ENCODE data around the gene RPN1. TPM values are rescaled to one million over a fixed set of nuclear protein-coding genes. Genes with fewer than 3 reads are reported as not detected.
A peak's percentile ranks its signal among the peaks of the same experiment; 100 is the strongest.

RPN1 gene
- total RNA-seq, 2 experiments from 2014 or later = 123 to 149 TPM

GRCh38 chr3:128648940-128649663 is 1.5 kb downstream of the RPN1 start:
- H2AFZ ChIP-seq (ENCODE audit: low read length) = no peak overlapping the region
- H3K9me2 ChIP-seq (ENCODE audit: insufficient read depth, low read length) = no peaks in the 10 kb centered on the region
- ChIA-PET CTCF (ENCODE audit: unreplicated experiment) (interaction anchor here (0.8 kb wide), 1 partner anchor 31 kb away, joined by 3 read pairs; no protein-coding TSS in a partner anchor), POLR2A (interaction anchor here (1.0 kb wide), 2 partner anchors 9 to 19 kb away, joined by 3 to 9 read pairs; no protein-coding TSS in a partner anchor)
- H3K4me3 ChIP-seq (ENCODE audit: low read depth, low read length, poor library complexity, severe bottlenecking) = peak overlapping the region; percentile 98
- peaks cover 31% of the 10 kb centered on the region for H3K36me3 ChIP-seq (ENCODE audit: insufficient read depth, low read length)
- H4K20me1 ChIP-seq (ENCODE audit: insufficient read depth, low read length) = peaks cover 17% of the 10 kb centered on the region
- peaks cover 5% of the 10 kb centered on the region; the same call in 1 of the 2 replicates for H3K9me3 ChIP-seq (ENCODE audit: low read length)
- intact Hi-C loops (cut with micrococcal nuclease; ENCODE audit: unreplicated experiment) = no loop called here
- no peak overlapping the region for H3K27ac ChIP-seq (ENCODE audit: low read depth, low read length, poor library complexity, severe bottlenecking)
- TF ChIP-seq CTCF (conservative IDR thresholded peaks at IDR 0.05; ENCODE audit: low read length) (no peak), EZH2phosphoT487 (IDR thresholded peaks at IDR 0.05; ENCODE audit: borderline replicate concordance, low read depth, low read length) (no peak)
- peaks cover 12% of the 10 kb centered on the region for H3K4me1 ChIP-seq (ENCODE audit: insufficient read depth, low read length, poor library complexity, severe bottlenecking)
- TSS peak; percentile 72 for BruUV-seq (replicated peaks)
- DNase-seq (ENCODE audit: low spot score) = no peak
- H3K79me2 ChIP-seq (ENCODE audit: insufficient read depth, low read depth, low read length) = peaks cover 65% of the 10 kb centered on the region
- peak overlapping the region; percentile 98 for H3K4me2 ChIP-seq (ENCODE audit: low read length)

GRCh38 chr3:128648402-128648801 is 2.2 kb downstream of the RPN1 start:
- peaks cover 38% of the 10 kb centered on the region for H3K36me3 ChIP-seq (ENCODE audit: insufficient read depth, low read length)
- peak overlapping the region; percentile 98 for H3K4me2 ChIP-seq (ENCODE audit: low read length)
- H3K9me3 ChIP-seq (ENCODE audit: low read length) = peaks cover 5% of the 10 kb centered on the region; the same call in 1 of the 2 replicates
- no peaks in the 10 kb centered on the region for H3K9me2 ChIP-seq (ENCODE audit: insufficient read depth, low read length)
- ChIA-PET CTCF (ENCODE audit: unreplicated experiment) (interaction anchor here (0.8 kb wide), 1 partner anchor 32 kb away, joined by 3 read pairs; no protein-coding TSS in a partner anchor), POLR2A (interaction anchor here (1.0 kb wide), 1 partner anchor 18 kb away, joined by 3 read pairs; no protein-coding TSS in a partner anchor)
- intact Hi-C loops (cut with micrococcal nuclease; ENCODE audit: unreplicated experiment) = no loop called here
- H3K4me3 ChIP-seq (ENCODE audit: low read depth, low read length, poor library complexity, severe bottlenecking) = peak overlapping the region; percentile 98
- no peak for DNase-seq (ENCODE audit: low spot score)
- H4K20me1 ChIP-seq (ENCODE audit: insufficient read depth, low read length) = peaks cover 17% of the 10 kb centered on the region
- peaks cover 12% of the 10 kb centered on the region for H3K4me1 ChIP-seq (ENCODE audit: insufficient read depth, low read length, poor library complexity, severe bottlenecking)
- no TSS peak for BruUV-seq (replicated peaks)
- TF ChIP-seq CTCF (conservative IDR thresholded peaks at IDR 0.05; ENCODE audit: low read length) (no peak), EZH2phosphoT487 (IDR thresholded peaks at IDR 0.05; ENCODE audit: borderline replicate concordance, low read depth, low read length) (no peak)
- H2AFZ ChIP-seq (ENCODE audit: low read length) = no peak overlapping the region
- peaks cover 69% of the 10 kb centered on the region for H3K79me2 ChIP-seq (ENCODE audit: insufficient read depth, low read depth, low read length)
- no peak overlapping the region for H3K27ac ChIP-seq (ENCODE audit: low read depth, low read length, poor library complexity, severe bottlenecking)

- H3K36me3 ChIP-seq (ENCODE audit: insufficient read depth, low read length) = peaks cover 49% of the 10 kb centered on the region
- no TSS peak for BruUV-seq (replicated peaks)
- no peak for TF ChIP-seq EZH2phosphoT487 (IDR thresholded peaks at IDR 0.05; ENCODE audit: borderline replicate concordance, low read depth, low read length)
- peaks cover 5% of the 10 kb centered on the region; the same call in 1 of the 2 replicates for H3K9me3 ChIP-seq (ENCODE audit: low read length)
- intact Hi-C loops (cut with micrococcal nuclease; ENCODE audit: unreplicated experiment) = no loop called here
- DNase-seq (ENCODE audit: low spot score) = no peak
- CTCF ChIA-PET (ENCODE audit: unreplicated experiment) = no interaction called here
- peaks cover 12% of the 10 kb centered on the region for H3K4me1 ChIP-seq (ENCODE audit: insufficient read depth, low read length, poor library complexity, severe bottlenecking)
- no peak overlapping the region for H3K27ac ChIP-seq (ENCODE audit: low read depth, low read length, poor library complexity, severe bottlenecking)
- H3K9me2 ChIP-seq (ENCODE audit: insufficient read depth, low read length) = no peaks in the 10 kb centered on the region
- peaks cover 17% of the 10 kb centered on the region for H4K20me1 ChIP-seq (ENCODE audit: insufficient read depth, low read length)
- H2AFZ ChIP-seq (ENCODE audit: low read length) = no peak overlapping the region
- no peak overlapping the region for H3K4me3 ChIP-seq (ENCODE audit: low read depth, low read length, poor library complexity, severe bottlenecking)
- POLR2A ChIA-PET = interaction anchor here (0.6 kb wide), 1 partner anchor 82 kb away, joined by 7 read pairs; no protein-coding TSS in a partner anchor
- H3K4me2 ChIP-seq (ENCODE audit: low read length) = no peak overlapping the region
- H3K79me2 ChIP-seq (ENCODE audit: insufficient read depth, low read depth, low read length) = peaks cover 73% of the 10 kb centered on the region
These were observed 3.3 kb downstream of the RPN1 start for GRCh38 chr3:128647307-128647706.
